GM23338 (cell line): ENCODE results near the gene SEMA4D. TPM values are rescaled to one million over a fixed set of nuclear protein-coding genes. Genes with fewer than 3 reads are reported as not detected.

ENCODE experiments used
- ATAC-seq: fragments of 200-7000 bp; cut with Tn5 transposase; 3 replicates; pipeline ENCODE4 v1.9.1; 2020
- DNase-seq: peaks from one replicate; pipeline ENCODE4 v3.0.0-alpha.2; 2015; ENCODE audit warnings: low spot score
- H2AFZ ChIP-seq: fragments of 200-600 bp; sonication (generic); 2 replicates; pipeline ENCODE4 v1.8.0; 2016; ENCODE audit warnings: antibody characterized with exemption, mild to moderate bottlenecking, moderate library complexity
- H3F3A ChIP-seq: fragments of 200-600 bp; sonication (generic); replicated peaks from 2 replicates; pipeline ENCODE4 v1.8.0; 2017; ENCODE audit warnings: antibody characterized with exemption, mixed run types, low read depth
- H3K27ac ChIP-seq: fragments of 200-600 bp; sonication (generic); 2 replicates; pipeline ENCODE4 v1.6.1; 2016; ENCODE audit warnings: low read depth
- H3K27me3 ChIP-seq: fragments of 200-600 bp; sonication (generic); 2 replicates; pipeline ENCODE4 v1.8.0; 2016; ENCODE audit warnings: mild to moderate bottlenecking, mixed run types, moderate library complexity; ENCODE audit not compliant: insufficient read depth
- H3K36me3 ChIP-seq: fragments of 200-600 bp; sonication (generic); 2 replicates; pipeline ENCODE4 v1.8.0; 2016; ENCODE audit warnings: mild to moderate bottlenecking; ENCODE audit not compliant: insufficient read depth
- H3K4me1 ChIP-seq: fragments of 200-600 bp; sonication (generic); 2 replicates; pipeline ENCODE4 v1.8.0; 2016; ENCODE audit warnings: mild to moderate bottlenecking, moderate library complexity; ENCODE audit not compliant: insufficient read depth
- H3K4me2 ChIP-seq: fragments of 200-600 bp; sonication (generic); 2 replicates; pipeline ENCODE4 v1.7.1; 2017; ENCODE audit warnings: mixed run types
- H3K4me3 ChIP-seq: fragments of 200-600 bp; sonication (generic); 2 replicates; pipeline ENCODE4 v1.6.1; 2016; ENCODE audit warnings: mixed run types
- H3K79me2 ChIP-seq: fragments of 200-600 bp; sonication (generic); replicated peaks from 2 replicates; pipeline ENCODE4 v1.8.0; 2017; ENCODE audit warnings: mild to moderate bottlenecking; ENCODE audit not compliant: insufficient read depth
- H3K9me2 ChIP-seq: fragments of 200-600 bp; sonication (generic); 2 replicates; pipeline ENCODE4 v1.8.0; 2017; ENCODE audit not compliant: insufficient read depth
- H4K20me1 ChIP-seq: fragments of 200-600 bp; sonication (generic); replicated peaks from 2 replicates; pipeline ENCODE4 v1.8.0; 2017; ENCODE audit warnings: mild to moderate bottlenecking; ENCODE audit not compliant: insufficient read depth
- H3K27ac Mint-ChIP-seq: 2 replicates; pipeline ENCODE4 v1.8.0; 2020; ENCODE audit warnings: inconsistent platforms, mild to moderate bottlenecking, moderate library complexity, mixed read lengths
- H3K27me3 Mint-ChIP-seq: 3 replicates; pipeline ENCODE4 v1.8.0; 2022; ENCODE audit warnings: low read depth, mild to moderate bottlenecking, moderate library complexity, mixed read lengths, inconsistent platforms; ENCODE audit not compliant: insufficient read depth, poor library complexity
- H3K36me3 Mint-ChIP-seq: 3 replicates; pipeline ENCODE4 v1.8.0; 2021; ENCODE audit warnings: low read depth, mild to moderate bottlenecking, inconsistent platforms, moderate library complexity, mixed read lengths
- H3K4me1 Mint-ChIP-seq: 3 replicates; pipeline ENCODE4 v1.8.0; 2020; ENCODE audit warnings: mild to moderate bottlenecking, inconsistent platforms, mixed read lengths
- H3K4me3 Mint-ChIP-seq: 3 replicates; pipeline ENCODE4 v1.8.0; 2021; ENCODE audit warnings: moderate library complexity, mild to moderate bottlenecking, inconsistent platforms, mixed read lengths
- H3K9me3 Mint-ChIP-seq: 3 replicates; pipeline ENCODE4 v1.8.0; 2020; ENCODE audit warnings: moderate library complexity, mild to moderate bottlenecking, inconsistent platforms, mixed read lengths
- CREB1 ChIP-seq: fragments of 250-450 bp; sonication (Bioruptor Pico); IDR thresholded peaks from 2 replicates; pipeline ENCODE4 v1.5.0; 2020; ENCODE audit warnings: low read depth, mild to moderate bottlenecking, moderate library complexity
- EZH2 ChIP-seq: fragments of 200-600 bp; sonication (generic); IDR thresholded peaks from one replicate; pipeline ENCODE4 v1.8.0; 2017; ENCODE audit warnings: antibody characterized with exemption, mild to moderate bottlenecking, low read depth; ENCODE audit not compliant: unreplicated experiment
- EZH2phosphoT487 ChIP-seq: fragments of 200-600 bp; sonication (generic); IDR thresholded peaks from one replicate; pipeline ENCODE4 v1.8.1; 2018; ENCODE audit warnings: antibody characterized with exemption; ENCODE audit not compliant: unreplicated experiment
- JUNB ChIP-seq: IDR thresholded peaks from one replicate; pipeline ENCODE4 v1.6.1; 2016; ENCODE audit warnings: antibody characterized with exemption; ENCODE audit not compliant: unreplicated experiment
- NANOG ChIP-seq: IDR thresholded peaks from 2 replicates; pipeline ENCODE4 v1.6.1; 2016; ENCODE audit warnings: antibody characterized with exemption, borderline replicate concordance
- POLR2AphosphoS5 ChIP-seq: IDR thresholded peaks from 2 replicates; pipeline ENCODE4 v1.6.1; 2016; ENCODE audit warnings: antibody characterized with exemption, low read depth
- REST ChIP-seq: IDR thresholded peaks from one replicate; pipeline ENCODE4 v1.6.1; 2018; ENCODE audit warnings: antibody characterized with exemption; ENCODE audit not compliant: unreplicated experiment
- STAT1 ChIP-seq: IDR thresholded peaks from one replicate; pipeline ENCODE4 v1.6.1; 2016; ENCODE audit warnings: antibody characterized with exemption; ENCODE audit not compliant: unreplicated experiment
- ZNF114 ChIP-seq: fragments of 250-450 bp; sonication (Bioruptor Pico); IDR thresholded peaks from 2 replicates; pipeline ENCODE4 v1.5.0; 2020; ENCODE audit warnings: mild to moderate bottlenecking, moderate library complexity
- ZNF331 ChIP-seq: fragments of 250-450 bp; sonication (Bioruptor Pico); IDR thresholded peaks from 2 replicates; pipeline ENCODE4 v1.5.0; 2020; ENCODE audit warnings: low read depth, mild to moderate bottlenecking, moderate library complexity
- polyA plus RNA-seq: library from polyadenylated mRNA; unstranded; fragments of >200 nt; fragmentation: Nextera tagmentation; extraction: Ambion mirVana; gene quantifications from 2 replicates; pipeline ENCODE4 v1.2.1, GENCODE V29; 2016
- total RNA-seq: library from RNA; depleted of rRNA; stranded (reverse); fragments of >200 nt; shearing (Covaris generic); gene quantifications from 2 replicates; pipeline ENCODE4 v1.2.3, GENCODE V29; 2014
- TF ChIP-seq, protein P1 (sequence below): fragments of 250-450 bp; sonication (Bioruptor Pico); IDR thresholded peaks from 2 replicates; pipeline ENCODE4 v1.5.0; 2020; ENCODE audit warnings: mild to moderate bottlenecking, moderate library complexity
- TF ChIP-seq, protein P2 (sequence below), 2 experiments: fragments of 200-600 bp in 1 of 2; sonication (generic) in 1 of 2; conservative IDR thresholded peaks; 2 replicates each; pipeline versions ENCODE4 v1.5.1 to v1.6.1; 2016 to 2017; ENCODE audit warnings: antibody characterized with exemption in 2 of 2, low read depth in 2 of 2, mild to moderate bottlenecking in 2 of 2, moderate library complexity in 1 of 2
- TF ChIP-seq, protein P3 (sequence below): IDR thresholded peaks from 2 replicates; pipeline ENCODE4 v1.6.1; 2016; ENCODE audit warnings: antibody characterized with exemption

The SEMA4D gene
- total and polyA plus RNA-seq, 2 experiments from 2014 or later = 19.3 to 63.0 TPM

GRCh38 chr9:89452561-89452960 lies 45.4 kb downstream of the SEMA4D start:
- Mint-ChIP-seq H3K27me3 (peaks cover 3% of the 10 kb centered on the region), H3K4me1 (peaks cover 13% of the 10 kb centered on the region), H3K36me3 (peaks cover 14% of the 10 kb centered on the region; the same call in 2 of the 3 replicates), H3K4me3 (no peak overlapping the region), H3K9me3 (no peaks in the 10 kb centered on the region), H3K27ac (no peak overlapping the region)
- H3K27ac ChIP-seq = peak overlapping the region; percentile 45; the same call in 1 of the 2 replicates
- no peak overlapping the region for H2AFZ ChIP-seq
- H3K27me3 ChIP-seq = no peaks in the 10 kb centered on the region
- ATAC-seq = no peak
- H3F3A ChIP-seq = no peaks in the 10 kb centered on the region
- TF ChIP-seq, protein P1, sequence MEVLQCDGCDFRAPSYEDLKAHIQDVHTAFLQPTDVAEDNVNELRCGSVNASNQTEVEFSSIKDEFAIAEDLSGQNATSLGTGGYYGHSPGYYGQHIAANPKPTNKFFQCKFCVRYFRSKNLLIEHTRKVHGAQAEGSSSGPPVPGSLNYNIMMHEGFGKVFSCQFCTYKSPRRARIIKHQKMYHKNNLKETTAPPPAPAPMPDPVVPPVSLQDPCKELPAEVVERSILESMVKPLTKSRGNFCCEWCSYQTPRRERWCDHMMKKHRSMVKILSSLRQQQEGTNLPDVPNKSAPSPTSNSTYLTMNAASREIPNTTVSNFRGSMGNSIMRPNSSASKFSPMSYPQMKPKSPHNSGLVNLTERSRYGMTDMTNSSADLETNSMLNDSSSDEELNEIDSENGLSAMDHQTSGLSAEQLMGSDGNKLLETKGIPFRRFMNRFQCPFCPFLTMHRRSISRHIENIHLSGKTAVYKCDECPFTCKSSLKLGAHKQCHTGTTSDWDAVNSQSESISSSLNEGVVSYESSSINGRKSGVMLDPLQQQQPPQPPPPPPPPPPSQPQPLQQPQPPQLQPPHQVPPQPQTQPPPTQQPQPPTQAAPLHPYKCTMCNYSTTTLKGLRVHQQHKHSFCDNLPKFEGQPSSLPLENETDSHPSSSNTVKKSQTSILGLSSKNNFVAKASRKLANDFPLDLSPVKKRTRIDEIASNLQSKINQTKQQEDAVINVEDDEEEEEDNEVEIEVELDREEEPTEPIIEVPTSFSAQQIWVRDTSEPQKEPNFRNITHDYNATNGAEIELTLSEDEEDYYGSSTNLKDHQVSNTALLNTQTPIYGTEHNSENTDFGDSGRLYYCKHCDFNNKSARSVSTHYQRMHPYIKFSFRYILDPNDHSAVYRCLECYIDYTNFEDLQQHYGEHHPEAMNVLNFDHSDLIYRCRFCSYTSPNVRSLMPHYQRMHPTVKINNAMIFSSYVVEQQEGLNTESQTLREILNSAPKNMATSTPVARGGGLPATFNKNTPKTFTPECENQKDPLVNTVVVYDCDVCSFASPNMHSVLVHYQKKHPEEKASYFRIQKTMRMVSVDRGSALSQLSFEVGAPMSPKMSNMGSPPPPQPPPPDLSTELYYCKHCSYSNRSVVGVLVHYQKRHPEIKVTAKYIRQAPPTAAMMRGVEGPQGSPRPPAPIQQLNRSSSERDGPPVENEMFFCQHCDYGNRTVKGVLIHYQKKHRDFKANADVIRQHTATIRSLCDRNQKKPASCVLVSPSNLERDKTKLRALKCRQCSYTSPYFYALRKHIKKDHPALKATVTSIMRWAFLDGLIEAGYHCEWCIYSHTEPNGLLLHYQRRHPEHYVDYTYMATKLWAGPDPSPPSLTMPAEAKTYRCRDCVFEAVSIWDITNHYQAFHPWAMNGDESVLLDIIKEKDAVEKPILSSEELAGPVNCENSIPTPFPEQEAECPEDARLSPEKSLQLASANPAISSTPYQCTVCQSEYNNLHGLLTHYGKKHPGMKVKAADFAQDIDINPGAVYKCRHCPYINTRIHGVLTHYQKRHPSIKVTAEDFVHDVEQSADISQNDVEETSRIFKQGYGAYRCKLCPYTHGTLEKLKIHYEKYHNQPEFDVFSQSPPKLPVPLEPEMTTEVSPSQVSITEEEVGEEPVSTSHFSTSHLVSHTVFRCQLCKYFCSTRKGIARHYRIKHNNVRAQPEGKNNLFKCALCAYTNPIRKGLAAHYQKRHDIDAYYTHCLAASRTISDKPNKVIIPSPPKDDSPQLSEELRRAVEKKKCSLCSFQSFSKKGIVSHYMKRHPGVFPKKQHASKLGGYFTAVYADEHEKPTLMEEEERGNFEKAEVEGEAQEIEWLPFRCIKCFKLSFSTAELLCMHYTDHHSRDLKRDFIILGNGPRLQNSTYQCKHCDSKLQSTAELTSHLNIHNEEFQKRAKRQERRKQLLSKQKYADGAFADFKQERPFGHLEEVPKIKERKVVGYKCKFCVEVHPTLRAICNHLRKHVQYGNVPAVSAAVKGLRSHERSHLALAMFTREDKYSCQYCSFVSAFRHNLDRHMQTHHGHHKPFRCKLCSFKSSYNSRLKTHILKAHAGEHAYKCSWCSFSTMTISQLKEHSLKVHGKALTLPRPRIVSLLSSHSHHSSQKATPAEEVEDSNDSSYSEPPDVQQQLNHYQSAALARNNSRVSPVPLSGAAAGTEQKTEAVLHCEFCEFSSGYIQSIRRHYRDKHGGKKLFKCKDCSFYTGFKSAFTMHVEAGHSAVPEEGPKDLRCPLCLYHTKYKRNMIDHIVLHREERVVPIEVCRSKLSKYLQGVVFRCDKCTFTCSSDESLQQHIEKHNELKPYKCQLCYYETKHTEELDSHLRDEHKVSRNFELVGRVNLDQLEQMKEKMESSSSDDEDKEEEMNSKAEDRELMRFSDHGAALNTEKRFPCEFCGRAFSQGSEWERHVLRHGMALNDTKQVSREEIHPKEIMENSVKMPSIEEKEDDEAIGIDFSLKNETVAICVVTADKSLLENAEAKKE (CRISPR knock-in tag) = no peak
- TF ChIP-seq NANOG = no peak
- TF ChIP-seq JUNB = no peak
- no peak for TF ChIP-seq ZNF114
- TF ChIP-seq, protein P2, sequence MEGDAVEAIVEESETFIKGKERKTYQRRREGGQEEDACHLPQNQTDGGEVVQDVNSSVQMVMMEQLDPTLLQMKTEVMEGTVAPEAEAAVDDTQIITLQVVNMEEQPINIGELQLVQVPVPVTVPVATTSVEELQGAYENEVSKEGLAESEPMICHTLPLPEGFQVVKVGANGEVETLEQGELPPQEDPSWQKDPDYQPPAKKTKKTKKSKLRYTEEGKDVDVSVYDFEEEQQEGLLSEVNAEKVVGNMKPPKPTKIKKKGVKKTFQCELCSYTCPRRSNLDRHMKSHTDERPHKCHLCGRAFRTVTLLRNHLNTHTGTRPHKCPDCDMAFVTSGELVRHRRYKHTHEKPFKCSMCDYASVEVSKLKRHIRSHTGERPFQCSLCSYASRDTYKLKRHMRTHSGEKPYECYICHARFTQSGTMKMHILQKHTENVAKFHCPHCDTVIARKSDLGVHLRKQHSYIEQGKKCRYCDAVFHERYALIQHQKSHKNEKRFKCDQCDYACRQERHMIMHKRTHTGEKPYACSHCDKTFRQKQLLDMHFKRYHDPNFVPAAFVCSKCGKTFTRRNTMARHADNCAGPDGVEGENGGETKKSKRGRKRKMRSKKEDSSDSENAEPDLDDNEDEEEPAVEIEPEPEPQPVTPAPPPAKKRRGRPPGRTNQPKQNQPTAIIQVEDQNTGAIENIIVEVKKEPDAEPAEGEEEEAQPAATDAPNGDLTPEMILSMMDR (conservative IDR thresholded peaks at IDR 0.05; ENCODE audit: low read depth in 2 of 2) = no peak
- TF ChIP-seq, protein P3, sequence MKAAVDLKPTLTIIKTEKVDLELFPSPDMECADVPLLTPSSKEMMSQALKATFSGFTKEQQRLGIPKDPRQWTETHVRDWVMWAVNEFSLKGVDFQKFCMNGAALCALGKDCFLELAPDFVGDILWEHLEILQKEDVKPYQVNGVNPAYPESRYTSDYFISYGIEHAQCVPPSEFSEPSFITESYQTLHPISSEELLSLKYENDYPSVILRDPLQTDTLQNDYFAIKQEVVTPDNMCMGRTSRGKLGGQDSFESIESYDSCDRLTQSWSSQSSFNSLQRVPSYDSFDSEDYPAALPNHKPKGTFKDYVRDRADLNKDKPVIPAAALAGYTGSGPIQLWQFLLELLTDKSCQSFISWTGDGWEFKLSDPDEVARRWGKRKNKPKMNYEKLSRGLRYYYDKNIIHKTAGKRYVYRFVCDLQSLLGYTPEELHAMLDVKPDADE = no peak
- no peak for TF ChIP-seq ZNF331 (CRISPR knock-in tag)
- TF ChIP-seq EZH2phosphoT487 = no peak
- no peak for TF ChIP-seq REST
- no peak for TF ChIP-seq CREB1
- TF ChIP-seq POLR2AphosphoS5 = no peak
- TF ChIP-seq STAT1 = no peak
- TF ChIP-seq EZH2 = no peak
- peaks cover 6% of the 10 kb centered on the region; the same call in 1 of the 2 replicates for H4K20me1 ChIP-seq
- H3K4me2 ChIP-seq = no peak overlapping the region
- H3K4me3 ChIP-seq = no peak overlapping the region
- no peaks in the 10 kb centered on the region; the same call in 1 of the 2 replicates for H3K36me3 ChIP-seq
- no peak for DNase-seq
- peaks cover 42% of the 10 kb centered on the region for H3K79me2 ChIP-seq
- 0 out of 2 replicates have a peak, but pooled peaks cover 3% of the 10 kb centered on the region for H3K4me1 ChIP-seq
- no peaks in the 10 kb centered on the region for H3K9me2 ChIP-seq
